Prostate gland (tissue), 2 donors: ENCODE results near the gene FBXO11. TPM values are rescaled to one million over a fixed set of nuclear protein-coding genes. Genes with fewer than 3 reads are reported as not detected.

ENCODE experiments used
- DNase-seq: peaks from one replicate; pipeline ENCODE4 v3.0.0-alpha.2; 2019; ENCODE audit warnings: low spot score
- H3K27ac ChIP-seq, 2 donors: fragments of 200-600 bp; sonication (generic); 2 replicates each; pipeline ENCODE4 v1.5.1; 2017 to 2019
- H3K27me3 ChIP-seq: fragments of 200-600 bp; sonication (generic); replicated peaks from 2 replicates; pipeline ENCODE4 v1.5.1; 2019; ENCODE audit not compliant: insufficient read depth
- H3K36me3 ChIP-seq, 2 donors: fragments of 200-600 bp; sonication (generic); 1 replicate in 1 of 2; 2 replicates in 1 of 2; pipeline versions ENCODE4 v1.5.1 to v1.8.1; 2017 to 2019
- H3K4me1 ChIP-seq: fragments of 200-600 bp; sonication (generic); replicated peaks from 2 replicates; pipeline ENCODE4 v1.5.1; 2019
- H3K4me3 ChIP-seq, 2 donors: fragments of 200-600 bp; sonication (generic); 2 replicates each; pipeline ENCODE4 v1.5.1; 2017 to 2019
- H3K9me3 ChIP-seq: fragments of 200-600 bp; sonication (generic); 2 replicates; pipeline ENCODE4 v1.5.1; 2017
- POLR2A ChIP-seq: fragments of 450-650 bp; IDR thresholded peaks from one replicate; pipeline ENCODE4 v1.6.1; 2016; ENCODE audit warnings: antibody characterized with exemption, mild to moderate bottlenecking
- POLR2AphosphoS5 ChIP-seq: sonication (generic); formaldehyde crosslinking; IDR thresholded peaks from one replicate; pipeline ENCODE4 v1.6.1; 2017; ENCODE audit warnings: antibody characterized with exemption
- WGBS: methylation state at CpG from one replicate; pipeline ENCODE4 v1.1.5; 2018; 5-methylcytosine and 5-hydroxymethylcytosine counted together
- intact Hi-C: fragments of 100-400 bp; cut with DNase I; formaldehyde crosslinking; loops from one replicate; pipeline ENCODE4 v1.14.2; 2022
- total RNA-seq, 2 donors: library from RNA; depleted of rRNA; stranded (reverse); fragments of >200 nt; gene quantifications; one replicate each; pipeline ENCODE4 v1.1.0, GENCODE V29; 2016
- TF ChIP-seq, protein P1 (sequence below), 4 experiments: fragments of 200-600 bp in 2 of 4; fragments of 450-650 bp in 2 of 4; sonication (generic) in 2 of 4; IDR thresholded peaks; 1 replicate in 3 of 4; 2 replicates in 1 of 4; pipeline ENCODE4 v1.5.1; 2016 to 2019; ENCODE audit warnings: antibody characterized with exemption in 4 of 4, mild to moderate bottlenecking in 2 of 4, moderate library complexity in 2 of 4

The FBXO11 gene
- 10 to 100 TPM; 48.4 to 54.2 TPM for total RNA-seq

DNA sequence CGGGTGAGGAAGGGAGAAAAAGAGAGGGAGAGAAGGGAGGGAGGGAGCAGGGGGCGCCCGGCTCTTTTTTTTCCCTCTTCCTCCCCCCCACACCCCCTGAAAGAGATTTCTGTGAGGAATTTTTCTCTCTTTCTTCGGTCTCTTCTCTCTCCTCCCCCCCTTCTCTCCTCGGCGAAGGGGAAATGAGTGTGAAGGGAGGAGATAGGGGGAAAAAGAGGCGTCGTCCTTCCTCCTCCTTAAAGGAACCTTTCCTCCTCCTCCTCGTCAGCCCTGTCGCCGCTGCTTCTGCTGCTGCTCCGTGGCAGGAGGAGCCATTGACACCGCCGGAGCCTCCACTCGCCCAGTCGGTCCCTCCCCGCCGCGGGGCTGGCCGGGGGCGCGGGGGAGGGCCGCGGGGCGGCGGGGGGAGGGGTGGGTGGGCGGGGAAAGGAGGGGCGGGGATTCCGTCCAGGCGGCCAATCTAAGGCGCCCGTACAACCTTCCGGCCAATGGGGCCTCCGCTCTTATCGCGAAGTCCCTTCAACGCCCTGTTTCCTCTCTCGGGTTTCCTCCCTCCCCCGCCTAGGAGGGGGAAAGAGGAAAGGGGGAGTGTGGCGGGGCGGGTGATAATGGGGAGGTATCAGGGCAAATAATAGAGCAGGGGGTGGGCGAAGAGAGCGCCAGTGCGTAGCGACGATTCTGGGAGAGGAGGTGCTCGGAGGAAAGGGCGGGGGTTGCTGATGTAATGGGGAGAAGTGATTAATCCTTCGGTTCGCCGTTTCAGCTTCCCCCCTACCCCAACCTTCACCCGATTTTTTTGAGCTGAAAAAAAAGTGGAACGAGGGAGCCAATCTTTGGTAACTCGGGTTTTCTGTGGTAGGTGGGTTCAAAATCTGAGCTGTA is at the start of gene FBXO11:
Gene FBXO11 (minus strand): TSS at position 342 of the 882 bp plus-strand sequence. CDS start 778 bp downstream, outside the sequence.
- Histone ChIP-seq H3K27ac (peak within 1 kb of the TSS; percentile 98 to 99), H3K4me3 (peak within 1 kb of the TSS; percentile 69 to 82), H3K9me3 (no peaks in the 10 kb centered on the region), H3K27me3 (no peaks in the 10 kb centered on the region), H3K4me1 (no peaks in the 10 kb centered on the region), H3K36me3 (no peaks in the 10 kb centered on the region)
- peak; percentile 95 for DNase-seq
- peak; percentile 67 for TF ChIP-seq POLR2AphosphoS5
- TF ChIP-seq, protein P1, sequence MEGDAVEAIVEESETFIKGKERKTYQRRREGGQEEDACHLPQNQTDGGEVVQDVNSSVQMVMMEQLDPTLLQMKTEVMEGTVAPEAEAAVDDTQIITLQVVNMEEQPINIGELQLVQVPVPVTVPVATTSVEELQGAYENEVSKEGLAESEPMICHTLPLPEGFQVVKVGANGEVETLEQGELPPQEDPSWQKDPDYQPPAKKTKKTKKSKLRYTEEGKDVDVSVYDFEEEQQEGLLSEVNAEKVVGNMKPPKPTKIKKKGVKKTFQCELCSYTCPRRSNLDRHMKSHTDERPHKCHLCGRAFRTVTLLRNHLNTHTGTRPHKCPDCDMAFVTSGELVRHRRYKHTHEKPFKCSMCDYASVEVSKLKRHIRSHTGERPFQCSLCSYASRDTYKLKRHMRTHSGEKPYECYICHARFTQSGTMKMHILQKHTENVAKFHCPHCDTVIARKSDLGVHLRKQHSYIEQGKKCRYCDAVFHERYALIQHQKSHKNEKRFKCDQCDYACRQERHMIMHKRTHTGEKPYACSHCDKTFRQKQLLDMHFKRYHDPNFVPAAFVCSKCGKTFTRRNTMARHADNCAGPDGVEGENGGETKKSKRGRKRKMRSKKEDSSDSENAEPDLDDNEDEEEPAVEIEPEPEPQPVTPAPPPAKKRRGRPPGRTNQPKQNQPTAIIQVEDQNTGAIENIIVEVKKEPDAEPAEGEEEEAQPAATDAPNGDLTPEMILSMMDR (IDR thresholded peaks at IDR 0.05): peak in 2 of 4 experiments; percentile 21 to 60
- peak; percentile 85 for TF ChIP-seq POLR2A
- under 1% methylated on average over 51 of the region's 54 CpGs for WGBS
- intact Hi-C loops: loop anchor here (2.0 to 5.0 kb wide), 3 partner anchors 124 to 681 kb away; partner anchors contain the start of gene MSH6

DNA sequence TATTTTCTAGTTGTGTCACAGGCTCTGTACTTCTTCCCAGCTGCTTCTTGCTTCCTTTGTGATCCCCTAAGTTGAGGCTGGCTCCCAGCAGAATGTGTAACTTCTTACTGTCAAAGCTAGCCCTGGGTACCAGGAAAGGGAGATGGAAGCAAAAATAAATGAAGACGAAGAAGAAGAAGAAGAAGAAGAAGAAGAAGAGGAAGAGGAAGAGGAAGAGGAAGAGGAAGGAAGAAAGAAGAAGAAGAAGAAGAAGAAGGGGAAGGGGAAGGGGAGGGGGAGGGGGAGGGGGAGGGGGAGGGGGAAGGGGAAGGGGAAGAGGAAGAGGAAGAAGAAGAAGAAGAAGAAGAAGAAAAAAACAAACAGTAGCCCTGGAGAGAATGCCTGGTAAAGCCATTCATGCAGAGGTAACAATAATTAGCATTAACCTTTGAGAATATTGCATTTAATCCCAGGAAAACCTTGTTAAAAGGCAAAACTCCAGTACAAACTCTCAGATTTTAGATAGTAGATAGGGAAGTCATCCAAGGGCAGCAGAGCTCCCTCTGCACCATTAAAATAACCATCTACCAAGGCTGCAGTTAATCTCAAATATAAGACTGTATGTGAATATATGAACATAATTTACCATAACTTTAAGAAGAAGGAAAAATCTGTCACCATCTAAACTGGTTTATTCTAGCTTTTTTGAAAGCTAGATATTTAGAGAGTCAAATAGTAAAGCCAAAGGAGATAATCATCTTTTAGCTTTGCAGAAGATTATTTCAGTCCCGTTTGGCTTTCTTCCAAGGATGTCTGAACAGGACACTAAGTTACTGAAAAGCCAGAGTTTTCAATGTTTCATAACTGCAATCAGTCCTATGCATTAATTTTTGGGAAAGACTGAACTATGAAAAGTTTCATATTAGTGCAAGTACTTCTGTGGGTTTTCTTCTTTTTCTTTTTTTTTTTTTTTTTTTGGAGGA is 44.3 kb upstream of the FBXO11 start:
- TF ChIP-seq, protein P1 (IDR thresholded peaks at IDR 0.05): no peak
- no peak for TF ChIP-seq POLR2A
- TF ChIP-seq POLR2AphosphoS5: no peak
- no peaks in the 10 kb centered on the region for H3K27me3 ChIP-seq
- H3K36me3 ChIP-seq: no peaks in the 10 kb centered on the region
- no peak for DNase-seq
- 59% methylated on average over 2 of the region's 2 CpGs for WGBS
- no peaks in the 10 kb centered on the region for H3K9me3 ChIP-seq
- H3K27ac ChIP-seq: no peak overlapping the region
- intact Hi-C loops: no loop called here
- H3K4me3 ChIP-seq: no peak overlapping the region
- H3K4me1 ChIP-seq: no peaks in the 10 kb centered on the region

DNA sequence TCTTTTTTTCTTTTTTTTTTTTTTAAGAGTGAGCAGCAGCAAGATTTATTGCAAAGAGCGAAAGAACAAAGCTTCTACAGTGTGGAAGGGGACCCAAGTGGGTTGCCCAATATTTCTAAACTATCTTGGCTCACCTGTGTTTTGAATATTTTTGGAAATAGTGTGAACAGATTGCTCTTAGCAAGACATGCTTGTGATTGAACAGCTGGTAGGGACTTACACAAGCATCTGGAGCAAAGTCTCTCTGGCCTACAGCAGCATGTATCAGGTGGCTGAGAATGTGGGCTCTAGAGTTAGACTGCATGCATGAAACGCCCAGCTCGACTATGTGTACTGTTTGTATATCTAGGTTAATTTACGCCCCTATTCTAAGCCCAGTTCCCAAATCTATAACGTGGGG is 40.3 kb upstream of the FBXO11 start:
- no peaks in the 10 kb centered on the region for H3K27me3 ChIP-seq
- no peaks in the 10 kb centered on the region for H3K36me3 ChIP-seq
- no peak overlapping the region for H3K4me3 ChIP-seq
- H3K4me1 ChIP-seq: no peaks in the 10 kb centered on the region
- H3K27ac ChIP-seq: no peak overlapping the region
- 79% methylated on average over 5 of the region's 5 CpGs for WGBS
- DNase-seq: no peak
- no peaks in the 10 kb centered on the region for H3K9me3 ChIP-seq
- intact Hi-C loops: no loop called here
- TF ChIP-seq POLR2A (no peak), POLR2AphosphoS5 (no peak)
- TF ChIP-seq, protein P1 (IDR thresholded peaks at IDR 0.05): no peak

DNA sequence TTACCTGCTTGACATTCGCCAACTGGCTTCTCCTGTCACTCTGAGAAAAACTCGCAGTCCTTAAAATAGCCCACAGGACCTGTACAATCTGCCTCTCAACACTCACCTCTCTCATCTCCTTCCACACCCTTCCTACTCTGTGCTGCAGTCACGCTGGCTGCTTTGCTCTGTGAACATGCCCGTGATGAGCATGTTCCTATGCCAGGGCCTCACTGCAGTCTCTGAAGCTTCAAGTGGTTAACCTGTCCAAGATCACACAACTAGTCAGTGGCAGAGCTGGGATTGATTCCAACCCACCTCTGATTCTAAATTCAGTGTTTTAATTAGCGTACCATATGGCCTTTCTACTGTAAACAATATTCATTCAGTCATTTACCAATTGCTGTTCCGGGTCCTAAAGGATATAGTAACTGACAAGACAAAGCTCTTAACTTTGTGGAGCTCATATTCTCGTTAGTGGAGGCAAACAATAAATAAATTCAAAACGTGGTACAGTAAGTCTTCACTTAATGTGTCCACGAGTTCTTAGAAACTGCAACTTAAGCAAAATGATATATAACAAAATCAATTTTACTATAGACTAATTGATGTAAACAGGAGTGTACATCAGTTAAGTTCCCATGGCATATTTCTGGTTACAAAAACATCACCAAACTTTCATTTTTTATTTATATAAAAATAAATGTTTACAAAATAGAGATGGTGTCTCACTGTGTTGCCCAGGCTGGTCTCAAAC is 38.9 kb upstream of the FBXO11 start:
- no peaks in the 10 kb centered on the region for H3K27me3 ChIP-seq
- H3K9me3 ChIP-seq: no peaks in the 10 kb centered on the region
- DNase-seq: no peak
- H3K27ac ChIP-seq: no peak overlapping the region
- no peaks in the 10 kb centered on the region for H3K4me1 ChIP-seq
- intact Hi-C loops: no loop called here
- no peaks in the 10 kb centered on the region for H3K36me3 ChIP-seq
- H3K4me3 ChIP-seq: no peak overlapping the region
- TF ChIP-seq, protein P1 (IDR thresholded peaks at IDR 0.05): no peak
- TF ChIP-seq POLR2A (no peak), POLR2AphosphoS5 (no peak)
- 72% methylated on average over 9 of the region's 9 CpGs for WGBS
